GM19324 (cell line): Measurements from ENCODE around the gene SPAG16.

ENCODE experiments used
- ATAC-seq: cut with Tn5 transposase; IDR thresholded peaks from one replicate; pipeline ENCODE4 v1.9.1; 2021; ENCODE audit warnings: mild to moderate bottlenecking, moderate library complexity; ENCODE audit not compliant: unreplicated experiment, low FRiP score

SPAG16 gene

GRCh38 chr2:213284105-213285090 is at the start of gene SPAG16:
Gene SPAG16, plus strand, starts transcription at chr2:213284464.
- peak; percentile 100 for ATAC-seq

GRCh38 chr2:213234641-213235040 is 49.6 kb upstream of the SPAG16 start:
- no peak for ATAC-seq

- ATAC-seq = no peak
Observed at GRCh38 chr2:213235741-213236140, 48.5 kb upstream of the SPAG16 start.

GRCh38 chr2:213237251-213237650 is 47.0 kb upstream of the SPAG16 start:
- ATAC-seq = no peak

- ATAC-seq = no peak
Observed at GRCh38 chr2:213237787-213238186, 46.5 kb upstream of the SPAG16 start.

GRCh38 chr2:213238753-213239495 is 45.3 kb upstream of the SPAG16 start:
- no peak for ATAC-seq

- no peak for ATAC-seq
Observed at GRCh38 chr2:213241817-213242216, 42.4 kb upstream of the SPAG16 start.

GRCh38 chr2:213242653-213243052 is 41.6 kb upstream of the SPAG16 start:
- no peak for ATAC-seq

GRCh38 chr2:213243189-213244044 is 40.8 kb upstream of the SPAG16 start:
- ATAC-seq = no peak

- peak; percentile 48 for ATAC-seq
Observed at GRCh38 chr2:213246497-213247281, 37.6 kb upstream of the SPAG16 start.

GRCh38 chr2:213247566-213247965 is 36.7 kb upstream of the SPAG16 start:
- no peak for ATAC-seq

GRCh38 chr2:213248637-213249036 is 35.6 kb upstream of the SPAG16 start:
- no peak for ATAC-seq

- ATAC-seq = no peak
Observed at GRCh38 chr2:213249502-213249901, 34.8 kb upstream of the SPAG16 start.

- ATAC-seq = peak; percentile 69
Observed at GRCh38 chr2:213251618-213252017, 32.6 kb upstream of the SPAG16 start.

GRCh38 chr2:213252206-213252605 is 32.1 kb upstream of the SPAG16 start:
- ATAC-seq = no peak

GRCh38 chr2:213253162-213253561 is 31.1 kb upstream of the SPAG16 start:
- ATAC-seq = no peak

- no peak for ATAC-seq
Observed at GRCh38 chr2:213259266-213259665, 25.0 kb upstream of the SPAG16 start.

GRCh38 chr2:213261237-213261636 is 23.0 kb upstream of the SPAG16 start:
- no peak for ATAC-seq

- ATAC-seq = no peak
Observed at GRCh38 chr2:213261715-213262114, 22.5 kb upstream of the SPAG16 start.

GRCh38 chr2:213265679-213266078 is 18.6 kb upstream of the SPAG16 start:
- ATAC-seq = no peak
